Gastrocnemius medialis (tissue), 4 donors: ENCODE data around the gene NETO2.

Experiments used
- CTCF ChIP-seq, 5 experiments: fragments of 450-650 bp in 3 of 5; fragments of 200-600 bp in 2 of 5; sonication (generic) in 2 of 5; IDR thresholded peaks in 4 of 5; conservative IDR thresholded peaks in 1 of 5; 1 replicate in 4 of 5; 2 replicates in 1 of 5; pipeline ENCODE4 v1.5.1; 2016 to 2019; ENCODE audit warnings: antibody characterized with exemption in 5 of 5, mild to moderate bottlenecking in 3 of 5, moderate library complexity in 3 of 5
- POLR2A ChIP-seq, 2 donors: fragments of 450-650 bp; IDR thresholded peaks; one replicate each; pipeline ENCODE4 v1.6.1; 2017; ENCODE audit warnings: antibody characterized with exemption in 2 of 2, mild to moderate bottlenecking in 2 of 2, moderate library complexity in 2 of 2

GRCh38 chr16:47059991-47060390 is 83.8 kb downstream of the NETO2 start:
- TF ChIP-seq CTCF (IDR thresholded peaks at IDR 0.05 in 4 of 5, conservative IDR thresholded peaks at IDR 0.05 in 1 of 5) (no peak), POLR2A (IDR thresholded peaks at IDR 0.05) (no peak)
